HCT116 (cell line): ENCODE measurements around the gene SWAP70. TPM values are rescaled to one million over a fixed set of nuclear protein-coding genes. Genes with fewer than 3 reads are reported as not detected.

ENCODE experiments used
- ATAC-seq: fragments of 200-7000 bp; cut with Tn5 transposase; 2 replicates; pipeline ENCODE4 v1.9.1; 2020; ENCODE audit warnings: mild to moderate bottlenecking, moderate library complexity
- BruUV-seq: library from RNA; stranded (reverse); fragments of 400-500 nt; replicated peaks from 2 replicates; lab custom pipeline; 2021; lab: Mats Ljungman, UMichigan
- CTCF ChIA-PET: fragments of 300-600 bp; sonication (Branson Sonifier 250); formaldehyde crosslinking; loops from one replicate; lab custom pipeline; 2021; ENCODE audit warnings: antibody characterized with exemption; lab: Charles Lee
- POLR2A ChIA-PET: fragments of 300-600, 350-600 bp; sonication (Branson Sonifier 250); formaldehyde crosslinking; loops from one replicate; lab custom pipeline; 2021; ENCODE audit warnings: antibody characterized with exemption; lab: Charles Lee
- RAD21 ChIA-PET, 2 experiments: fragments of 300-600 bp; sonication (Branson Sonifier 250); formaldehyde crosslinking; loops; one replicate each; lab custom pipeline; 2023; ENCODE audit warnings: low total read pairs in 2 of 2; ENCODE audit not compliant: uncharacterized antibody in 2 of 2, unreplicated experiment in 2 of 2, low non-redundant PET in 1 of 2; lab: Charles Lee
- DNase-seq: peaks from one replicate; pipeline ENCODE4 v3.0.0-alpha.2; 2010; ENCODE audit warnings: low read depth, low spot score
- H2AFZ ChIP-seq: fragments of 200-600 bp; shearing (Covaris generic), sonication (generic); 2 replicates; pipeline ENCODE4 v1.6.1; 2017; ENCODE audit warnings: low read depth, mixed run types, mixed read lengths, antibody characterized with exemption, low read length; ENCODE audit not compliant: poor library complexity, severe bottlenecking
- H3K27ac ChIP-seq: 2 replicates; pipeline ENCODE4 v1.5.1; 2012; ENCODE audit warnings: low read depth, low read length
- H3K27me3 ChIP-seq: fragments of 200-600 bp; sonication (generic); 2 replicates; pipeline ENCODE4 v1.6.1; 2016; ENCODE audit warnings: mixed run types, low read length, mixed read lengths; ENCODE audit not compliant: insufficient read depth
- H3K36me3 ChIP-seq, 2 experiments: fragments of 200-500 bp in 1 of 2; fragments of 200-600 bp in 1 of 2; sonication (Bioruptor generic) in 1 of 2; sonication (generic) in 1 of 2; 2 replicates each; pipeline versions ENCODE4 v1.5.1 to v1.6.1; 2014 to 2016; ENCODE audit warnings: low read length in 2 of 2, inconsistent platforms in 1 of 2, mixed read lengths in 1 of 2, mixed run types in 1 of 2; ENCODE audit not compliant: insufficient read depth in 2 of 2, control insufficient read depth in 1 of 2
- H3K4me1 ChIP-seq, 2 experiments: fragments of 200-600 bp in 1 of 2; sonication (generic) in 1 of 2; 2 replicates each; pipeline versions ENCODE4 v1.5.1 to v1.6.1; 2012 to 2017; ENCODE audit warnings: low read length in 2 of 2, inconsistent platforms in 1 of 2, mild to moderate bottlenecking in 1 of 2, mixed read lengths in 1 of 2, mixed run types in 1 of 2, moderate library complexity in 1 of 2; ENCODE audit not compliant: insufficient read depth in 2 of 2, control insufficient read depth in 1 of 2
- H3K4me2 ChIP-seq: fragments of 200-600 bp; sonication (generic); 2 replicates; pipeline ENCODE4 v1.6.1; 2017; ENCODE audit warnings: mixed run types, low read length, mixed read lengths
- H3K4me3 ChIP-seq, 2 experiments: fragments of 200-600 bp in 1 of 2; sonication (generic) in 1 of 2; replicated peaks in 1 of 2; 2 replicates each; pipeline ENCODE4 v1.5.1; 2011 to 2016; ENCODE audit warnings: low read length in 2 of 2, control low read depth in 1 of 2, low read depth in 1 of 2, mild to moderate bottlenecking in 1 of 2, mixed read lengths in 1 of 2, mixed run types in 1 of 2
- H3K79me2 ChIP-seq: fragments of 200-600 bp; sonication (generic); 2 replicates; pipeline ENCODE4 v1.6.1; 2017; ENCODE audit warnings: mild to moderate bottlenecking, mixed run types, low read length, moderate library complexity, mixed read lengths; ENCODE audit not compliant: insufficient read depth
- H3K9ac ChIP-seq: fragments of 200-600 bp; sonication (generic); 2 replicates; pipeline ENCODE4 v1.6.1; 2016; ENCODE audit warnings: low read length, mixed read lengths
- H3K9me2 ChIP-seq: fragments of 200-600 bp; sonication (generic), shearing (Covaris generic); 2 replicates; pipeline ENCODE4 v1.6.1; 2017; ENCODE audit warnings: mixed run types, mild to moderate bottlenecking, moderate library complexity; ENCODE audit not compliant: insufficient read depth
- H3K9me3 ChIP-seq, 2 experiments: fragments of 200-500 bp in 1 of 2; fragments of 200-600 bp in 1 of 2; sonication (Bioruptor generic) in 1 of 2; sonication (generic) in 1 of 2; 2 replicates each; pipeline ENCODE4 v1.6.1; 2014 to 2017; ENCODE audit warnings: low read length in 2 of 2, mixed read lengths in 2 of 2, inconsistent platforms in 1 of 2, low read depth in 1 of 2, mild to moderate bottlenecking in 1 of 2, mixed run types in 1 of 2, moderate library complexity in 1 of 2; ENCODE audit not compliant: control insufficient read depth in 1 of 2, insufficient read depth in 1 of 2
- H4K20me1 ChIP-seq: fragments of 200-600 bp; sonication (generic), shearing (Covaris generic); 2 replicates; pipeline ENCODE4 v1.6.1; 2017; ENCODE audit warnings: mixed run types, mild to moderate bottlenecking, moderate library complexity; ENCODE audit not compliant: insufficient read depth
- CEBPB ChIP-seq: IDR thresholded peaks from 2 replicates; pipeline ENCODE4 v1.6.1; 2012; ENCODE audit warnings: low read depth
- EGR1 ChIP-seq: IDR thresholded peaks from 2 replicates; pipeline ENCODE4 v1.6.1; 2012; ENCODE audit warnings: low read depth
- ELF1 ChIP-seq: IDR thresholded peaks from 2 replicates; pipeline ENCODE4 v1.6.1; 2012; ENCODE audit warnings: low read depth, borderline replicate concordance
- EZH2 ChIP-seq: fragments of 200-600 bp; sonication (generic); IDR thresholded peaks from 2 replicates; pipeline ENCODE4 v1.6.1; 2017; ENCODE audit warnings: antibody characterized with exemption, mixed run types
- EZH2phosphoT487 ChIP-seq: fragments of 200-600 bp; IDR thresholded peaks from 2 replicates; pipeline ENCODE4 v1.6.1; 2018; ENCODE audit warnings: antibody characterized with exemption, borderline replicate concordance
- FOSL1 ChIP-seq: IDR thresholded peaks from 2 replicates; pipeline ENCODE4 v1.6.1; 2012; ENCODE audit warnings: low read depth
- JUND ChIP-seq: IDR thresholded peaks from 2 replicates; pipeline ENCODE4 v1.6.1; 2012
- POLR2A ChIP-seq: IDR thresholded peaks from 2 replicates; pipeline ENCODE4 v1.7.0; 2011; ENCODE audit warnings: borderline replicate concordance; ENCODE audit not compliant: insufficient read depth, insufficient read length; ENCODE audit errors: extremely low read depth
- RAD21 ChIP-seq: IDR thresholded peaks from 2 replicates; pipeline ENCODE4 v1.6.1; 2012; ENCODE audit warnings: low read depth, mild to moderate bottlenecking
- SIN3A ChIP-seq: IDR thresholded peaks from 2 replicates; pipeline ENCODE4 v1.6.1; 2012; ENCODE audit warnings: low read depth
- SP1 ChIP-seq: IDR thresholded peaks from 2 replicates; pipeline ENCODE4 v1.6.1; 2012; ENCODE audit warnings: low read depth
- SRF ChIP-seq: IDR thresholded peaks from 2 replicates; pipeline ENCODE4 v1.6.1; 2012; ENCODE audit warnings: low read depth
- YY1 ChIP-seq: IDR thresholded peaks from 2 replicates; pipeline ENCODE4 v1.6.1; 2011; ENCODE audit warnings: low read length, low read depth, moderate library complexity, mild to moderate bottlenecking; ENCODE audit not compliant: insufficient replicate concordance; ENCODE audit errors: extremely low read depth
- ZNF274 ChIP-seq: fragments of 200-500 bp; sonication (Bioruptor generic); IDR thresholded peaks from 2 replicates; pipeline ENCODE4 v1.6.1; 2014; ENCODE audit warnings: mild to moderate bottlenecking, low read depth, low read length, inconsistent platforms
- intact Hi-C: fragments of 100-400 bp; cut with micrococcal nuclease; formaldehyde crosslinking; loops from 2 replicates; pipeline ENCODE4 v1.10.0; 2022
- total RNA-seq: library from RNA; stranded (reverse); gene quantifications from one replicate; pipeline ENCODE4 v1.2.1, GENCODE V29; 2021; ENCODE audit not compliant: unreplicated experiment
- TF ChIP-seq, protein P1 (sequence below): IDR thresholded peaks from 2 replicates; pipeline ENCODE4 v1.6.1; 2011; ENCODE audit warnings: mild to moderate bottlenecking, low read length, moderate library complexity; ENCODE audit not compliant: insufficient replicate concordance; ENCODE audit errors: extremely low read depth
- TF ChIP-seq, protein P2 (sequence below): IDR thresholded peaks from 2 replicates; pipeline ENCODE4 v1.6.1; 2012
- TF ChIP-seq, protein P3 (sequence below), 3 experiments: fragments of 200-600 bp in 1 of 3; sonication (generic) in 1 of 3; IDR thresholded peaks in 2 of 3; conservative IDR thresholded peaks in 1 of 3; 2 replicates each; pipeline ENCODE4 v1.5.1; 2012 to 2017; ENCODE audit warnings: low read depth in 2 of 3, low read length in 2 of 3, antibody characterized with exemption in 1 of 3, borderline replicate concordance in 1 of 3, control low read depth in 1 of 3, mild to moderate bottlenecking in 1 of 3, mixed read lengths in 1 of 3, mixed run types in 1 of 3, moderate library complexity in 1 of 3; ENCODE audit not compliant: insufficient read depth in 1 of 3
- TF ChIP-seq, protein P4 (sequence below): IDR thresholded peaks from 2 replicates; pipeline ENCODE4 v1.6.1; 2012

The SWAP70 gene
- total RNA-seq, 1 experiment from 2014 or later: 20.6 TPM

DNA sequence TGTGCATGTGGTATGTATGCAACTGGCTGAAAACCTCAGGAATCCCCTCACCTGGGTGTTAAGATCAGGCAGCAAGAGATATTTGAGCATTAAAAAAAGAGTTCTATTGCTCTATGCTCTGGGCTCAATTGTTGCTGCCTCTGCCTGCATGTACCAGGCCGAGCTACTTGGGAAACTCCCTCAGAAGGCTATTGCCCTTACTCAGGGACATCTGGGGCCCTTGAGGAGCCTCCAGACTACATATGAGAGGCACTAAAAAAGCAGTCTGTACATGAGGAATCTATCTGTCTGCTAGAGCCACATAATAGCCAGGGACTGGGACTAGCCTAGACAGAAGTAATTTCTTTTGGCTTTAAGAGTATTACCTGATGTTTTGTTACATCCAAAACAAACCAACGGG lies 120.1 kb downstream of the SWAP70 start:
- TF ChIP-seq SIN3A: no peak
- no peak for TF ChIP-seq EZH2
- TF ChIP-seq CEBPB: no peak
- TF ChIP-seq RAD21: no peak
- TF ChIP-seq, protein P1, sequence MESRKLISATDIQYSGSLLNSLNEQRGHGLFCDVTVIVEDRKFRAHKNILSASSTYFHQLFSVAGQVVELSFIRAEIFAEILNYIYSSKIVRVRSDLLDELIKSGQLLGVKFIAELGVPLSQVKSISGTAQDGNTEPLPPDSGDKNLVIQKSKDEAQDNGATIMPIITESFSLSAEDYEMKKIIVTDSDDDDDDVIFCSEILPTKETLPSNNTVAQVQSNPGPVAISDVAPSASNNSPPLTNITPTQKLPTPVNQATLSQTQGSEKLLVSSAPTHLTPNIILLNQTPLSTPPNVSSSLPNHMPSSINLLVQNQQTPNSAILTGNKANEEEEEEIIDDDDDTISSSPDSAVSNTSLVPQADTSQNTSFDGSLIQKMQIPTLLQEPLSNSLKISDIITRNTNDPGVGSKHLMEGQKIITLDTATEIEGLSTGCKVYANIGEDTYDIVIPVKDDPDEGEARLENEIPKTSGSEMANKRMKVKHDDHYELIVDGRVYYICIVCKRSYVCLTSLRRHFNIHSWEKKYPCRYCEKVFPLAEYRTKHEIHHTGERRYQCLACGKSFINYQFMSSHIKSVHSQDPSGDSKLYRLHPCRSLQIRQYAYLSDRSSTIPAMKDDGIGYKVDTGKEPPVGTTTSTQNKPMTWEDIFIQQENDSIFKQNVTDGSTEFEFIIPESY: no peak
- TF ChIP-seq, protein P2, sequence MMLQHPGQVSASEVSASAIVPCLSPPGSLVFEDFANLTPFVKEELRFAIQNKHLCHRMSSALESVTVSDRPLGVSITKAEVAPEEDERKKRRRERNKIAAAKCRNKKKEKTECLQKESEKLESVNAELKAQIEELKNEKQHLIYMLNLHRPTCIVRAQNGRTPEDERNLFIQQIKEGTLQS: no peak
- no peak for TF ChIP-seq YY1
- TF ChIP-seq ZNF274: no peak
- no peak for TF ChIP-seq EZH2phosphoT487
- no peak for TF ChIP-seq SRF
- TF ChIP-seq POLR2A: no peak
- no peak for TF ChIP-seq EGR1
- TF ChIP-seq, protein P3, sequence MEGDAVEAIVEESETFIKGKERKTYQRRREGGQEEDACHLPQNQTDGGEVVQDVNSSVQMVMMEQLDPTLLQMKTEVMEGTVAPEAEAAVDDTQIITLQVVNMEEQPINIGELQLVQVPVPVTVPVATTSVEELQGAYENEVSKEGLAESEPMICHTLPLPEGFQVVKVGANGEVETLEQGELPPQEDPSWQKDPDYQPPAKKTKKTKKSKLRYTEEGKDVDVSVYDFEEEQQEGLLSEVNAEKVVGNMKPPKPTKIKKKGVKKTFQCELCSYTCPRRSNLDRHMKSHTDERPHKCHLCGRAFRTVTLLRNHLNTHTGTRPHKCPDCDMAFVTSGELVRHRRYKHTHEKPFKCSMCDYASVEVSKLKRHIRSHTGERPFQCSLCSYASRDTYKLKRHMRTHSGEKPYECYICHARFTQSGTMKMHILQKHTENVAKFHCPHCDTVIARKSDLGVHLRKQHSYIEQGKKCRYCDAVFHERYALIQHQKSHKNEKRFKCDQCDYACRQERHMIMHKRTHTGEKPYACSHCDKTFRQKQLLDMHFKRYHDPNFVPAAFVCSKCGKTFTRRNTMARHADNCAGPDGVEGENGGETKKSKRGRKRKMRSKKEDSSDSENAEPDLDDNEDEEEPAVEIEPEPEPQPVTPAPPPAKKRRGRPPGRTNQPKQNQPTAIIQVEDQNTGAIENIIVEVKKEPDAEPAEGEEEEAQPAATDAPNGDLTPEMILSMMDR (IDR thresholded peaks at IDR 0.05 in 2 of 3, conservative IDR thresholded peaks at IDR 0.05 in 1 of 3; ENCODE audit: borderline replicate concordance in 1 of 3, insufficient read depth in 1 of 3, low read depth in 2 of 3, low read length in 2 of 3): no peak
- TF ChIP-seq, protein P4, sequence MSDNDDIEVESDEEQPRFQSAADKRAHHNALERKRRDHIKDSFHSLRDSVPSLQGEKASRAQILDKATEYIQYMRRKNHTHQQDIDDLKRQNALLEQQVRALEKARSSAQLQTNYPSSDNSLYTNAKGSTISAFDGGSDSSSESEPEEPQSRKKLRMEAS: no peak
- no peak for TF ChIP-seq ELF1
- no peak for TF ChIP-seq JUND
- TF ChIP-seq FOSL1: no peak
- no peak for TF ChIP-seq SP1
- ATAC-seq: no peak
- POLR2A ChIA-PET: no interaction called here

More for the DNA sequence above, 120.1 kb downstream of the SWAP70 start:
- RAD21 ChIA-PET: no interaction called here
- Histone ChIP-seq H3K9me2 (no peaks in the 10 kb centered on the region), H3K27ac (no peak overlapping the region), H3K79me2 (no peaks in the 10 kb centered on the region), H2AFZ (no peak overlapping the region), H3K4me1 (no peaks in the 10 kb centered on the region), H3K9me3 (no peaks in the 10 kb centered on the region), H3K27me3 (no peaks in the 10 kb centered on the region), H3K9ac (no peak overlapping the region), H3K4me2 (no peak overlapping the region), H3K36me3 (peaks cover 3 to 8% of the 10 kb centered on the region in 2 experiments; a peak in 1 of 4 replicates), H3K4me3 (no peak overlapping the region), H4K20me1 (no peaks in the 10 kb centered on the region)
- no TSS peak for BruUV-seq
- intact Hi-C loops: no loop called here
- CTCF ChIA-PET: no interaction called here
- DNase-seq: no peak
